ENCODE data around the gene SLC2A13.
"Not testable (repeated sequence)": the region's sequence is repeated elsewhere in the genome, so short reads cannot be mapped to it uniquely, and the experiment has no call there.

Gene SLC2A13

GRCh38 chr12:39773266-39773665 is 332.6 kb downstream of the SLC2A13 start:
- no peak for DNase-seq (ENCODE audit: low read depth in 1 of 2, low spot score in 1 of 2)

- no peak for DNase-seq (ENCODE audit: low read depth in 1 of 2, low spot score in 1 of 2)
These were observed 333.0 kb downstream of the SLC2A13 start for GRCh38 chr12:39772821-39773259.

DNA sequence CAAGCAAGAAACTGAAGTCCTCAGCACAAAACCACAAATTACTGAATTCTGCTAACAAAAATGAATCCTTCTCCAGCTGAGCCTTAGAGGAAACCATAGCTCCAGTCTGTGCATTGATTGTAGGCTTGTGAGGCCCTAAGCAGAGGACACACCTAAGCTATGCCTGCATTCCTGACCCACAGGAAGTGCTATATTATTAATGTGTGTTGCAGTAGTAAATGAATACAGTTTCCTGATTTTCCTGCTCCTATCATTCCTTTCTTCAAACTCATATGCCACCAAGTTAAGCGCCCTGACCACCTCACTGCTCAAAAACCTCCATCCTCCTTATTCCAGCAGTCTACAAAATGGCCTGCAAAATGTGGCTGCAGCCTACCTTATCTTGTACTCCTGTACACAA is 334.4 kb downstream of the SLC2A13 start:
- DNase-seq (ENCODE audit: low read depth in 1 of 2, low spot score in 1 of 2), result no peak

DNA sequence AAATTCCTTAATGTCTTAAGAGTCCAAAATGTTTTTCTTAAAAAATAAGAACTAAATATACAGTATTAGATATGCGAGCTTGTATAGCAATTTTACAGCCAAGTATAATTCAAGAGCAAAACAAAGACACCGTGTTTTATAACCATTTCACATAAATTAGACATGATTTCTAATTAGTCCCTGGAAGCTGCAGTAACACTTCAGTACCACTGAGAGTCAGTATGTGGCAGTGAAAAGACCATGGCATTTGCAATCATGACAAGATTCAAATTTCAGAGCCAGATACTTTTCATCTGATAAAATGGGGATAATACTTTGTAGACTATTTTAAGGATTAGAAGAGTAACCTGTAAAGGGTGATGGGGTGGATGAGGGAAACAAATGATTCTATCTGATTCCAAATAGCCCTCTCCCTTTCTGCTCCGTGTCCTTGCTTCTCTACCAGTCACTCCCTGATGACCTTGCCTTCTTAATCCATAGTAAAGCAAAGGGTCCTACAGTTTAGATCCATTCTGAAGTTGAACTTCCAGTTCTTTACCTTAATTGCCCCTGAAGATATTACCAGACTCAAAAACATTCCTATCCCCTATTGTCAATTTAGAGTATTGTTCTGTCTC is 340.8 kb downstream of the SLC2A13 start:
- no peak for DNase-seq (ENCODE audit: low read depth in 1 of 2, low spot score in 1 of 2)

DNA sequence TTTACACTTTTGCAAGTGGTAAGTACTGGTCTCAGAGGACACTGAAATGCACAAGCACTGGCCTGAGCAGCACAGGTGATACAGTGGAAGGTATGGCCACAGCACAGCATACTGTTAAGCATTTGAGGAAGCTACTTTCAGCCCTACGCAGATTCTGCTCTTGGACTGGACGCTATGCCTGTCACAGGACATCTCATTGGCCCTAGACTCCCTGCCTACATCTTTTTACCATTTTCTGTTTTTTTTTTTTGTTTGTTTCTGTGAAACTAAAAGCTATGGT is 342.1 kb downstream of the SLC2A13 start:
- no peak for DNase-seq (ENCODE audit: low read depth in 1 of 2, low spot score in 1 of 2)

GRCh38 chr12:39763071-39763889 is 342.6 kb downstream of the SLC2A13 start:
- no peak for DNase-seq (ENCODE audit: low read depth in 1 of 2, low spot score in 1 of 2)

- no peak for DNase-seq (ENCODE audit: low read depth in 1 of 2, low spot score in 1 of 2)
These were observed 350.4 kb downstream of the SLC2A13 start for GRCh38 chr12:39755478-39755877.

- no peak for DNase-seq (ENCODE audit: low read depth in 1 of 2, low spot score in 1 of 2)
These were observed 353.3 kb downstream of the SLC2A13 start for GRCh38 chr12:39752482-39753137.

DNA sequence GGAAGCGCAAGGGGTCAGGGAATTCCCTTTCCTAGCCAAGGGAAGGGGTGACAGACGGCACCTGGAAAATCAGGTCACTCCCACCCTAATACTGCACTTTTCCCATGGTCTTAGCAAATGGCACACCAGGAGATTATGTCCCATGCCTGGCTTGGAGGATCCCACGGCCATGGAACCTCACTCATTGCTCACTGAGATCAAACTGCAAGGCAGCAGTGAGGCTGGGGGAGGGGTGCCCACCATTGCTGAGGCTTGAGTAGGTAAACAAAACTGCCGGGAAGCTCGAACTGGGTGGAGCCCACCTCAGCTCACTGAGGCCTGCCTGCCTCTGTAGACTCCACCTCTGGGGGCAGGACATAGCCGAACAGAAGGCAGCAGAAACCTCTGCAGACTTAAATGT is 359.7 kb downstream of the SLC2A13 start:
- not testable (repeated sequence) for DNase-seq (ENCODE audit: low read depth in 1 of 2, low spot score in 1 of 2)

DNA sequence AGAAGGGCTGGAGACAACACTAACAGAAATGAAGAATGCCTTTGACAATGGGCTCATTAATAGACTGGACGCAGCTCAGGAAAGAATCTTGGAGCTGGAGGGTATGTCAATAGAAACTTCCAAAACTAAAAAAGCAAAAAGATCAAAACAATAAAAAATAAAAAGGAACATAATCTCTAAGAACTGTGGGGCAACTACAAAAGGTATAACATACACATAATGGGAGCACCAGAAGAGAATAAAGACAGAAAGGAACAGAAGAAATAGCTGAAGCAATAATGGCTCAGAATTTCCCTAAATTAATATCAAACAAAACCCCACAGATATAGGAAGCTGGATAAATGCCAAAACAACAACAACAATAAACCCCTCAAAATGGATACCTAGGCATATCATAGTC is 362.2 kb downstream of the SLC2A13 start:
- DNase-seq (ENCODE audit: low read depth in 1 of 2, low spot score in 1 of 2), result no peak

- DNase-seq (ENCODE audit: low read depth in 1 of 2, low spot score in 1 of 2), result no peak
These were observed 369.5 kb downstream of the SLC2A13 start for GRCh38 chr12:39736406-39736805.

DNA sequence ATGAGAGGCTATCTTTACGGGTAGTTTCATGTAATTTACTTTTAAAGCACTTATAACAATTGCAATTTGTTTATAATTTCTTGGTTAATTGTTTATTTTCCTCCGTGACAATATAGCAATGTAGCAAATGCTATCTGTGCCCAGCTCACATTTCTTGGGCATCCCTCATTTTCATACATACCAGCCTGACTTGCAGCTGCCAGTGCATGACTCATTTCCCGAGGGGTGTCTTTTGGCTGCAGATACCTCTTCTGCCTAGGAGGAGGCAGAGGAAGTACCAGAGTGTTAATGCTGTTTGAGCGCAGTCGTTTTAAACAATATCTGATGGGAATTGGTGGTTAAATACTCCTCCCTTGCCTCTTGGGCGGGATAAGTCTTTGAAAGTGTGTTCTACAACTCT is 382.1 kb downstream of the SLC2A13 start:
- no peak for DNase-seq (ENCODE audit: low read depth in 1 of 2, low spot score in 1 of 2)

DNA sequence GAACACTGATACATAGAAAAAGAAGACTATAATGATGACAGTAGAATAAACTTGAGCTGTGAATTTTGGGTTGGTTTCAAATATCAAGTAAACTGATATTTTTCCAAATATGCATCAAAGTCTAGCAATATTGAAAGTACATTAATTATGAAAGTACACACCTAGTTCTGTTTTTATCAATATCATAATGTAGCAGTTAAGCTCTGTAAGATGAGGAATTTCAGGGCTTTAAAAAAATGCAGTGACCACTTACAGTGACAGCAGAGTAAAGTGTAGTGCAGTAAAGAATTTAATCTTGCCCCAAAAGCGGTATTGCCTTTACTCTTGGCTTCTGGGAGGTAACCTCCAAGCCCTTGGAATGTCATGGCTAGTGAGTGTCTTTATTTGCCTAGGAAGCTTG is 383.4 kb downstream of the SLC2A13 start:
- DNase-seq (ENCODE audit: low read depth in 1 of 2, low spot score in 1 of 2), result no peak

- DNase-seq (ENCODE audit: low read depth in 1 of 2, low spot score in 1 of 2), result no peak
These were observed 392.3 kb downstream of the SLC2A13 start for GRCh38 chr12:39713552-39713951.

DNA sequence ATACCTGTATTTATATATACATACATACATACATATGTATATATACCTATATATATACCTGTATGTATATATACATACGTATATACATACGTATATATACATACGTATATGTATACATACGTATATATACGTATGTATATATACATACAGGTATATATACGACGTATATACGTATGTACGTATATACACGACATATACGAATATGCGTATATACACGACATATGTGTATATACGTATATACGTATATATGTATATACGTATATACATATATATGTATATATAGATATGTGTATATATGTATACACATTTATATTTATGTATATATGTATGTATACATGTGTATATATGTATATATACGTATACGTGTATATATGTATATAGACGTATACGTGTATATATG is 393.5 kb downstream of the SLC2A13 start:
- no peak for DNase-seq (ENCODE audit: low read depth in 1 of 2, low spot score in 1 of 2)

Data from activated CD4-positive, alpha-beta T cell treated with anti-CD3 and anti-CD28 coated beads, Interleukin-2, amount 50 U/mL, for 24 hours (primary cell).